ENCODE measurements around the gene SS18L1.

DNA sequence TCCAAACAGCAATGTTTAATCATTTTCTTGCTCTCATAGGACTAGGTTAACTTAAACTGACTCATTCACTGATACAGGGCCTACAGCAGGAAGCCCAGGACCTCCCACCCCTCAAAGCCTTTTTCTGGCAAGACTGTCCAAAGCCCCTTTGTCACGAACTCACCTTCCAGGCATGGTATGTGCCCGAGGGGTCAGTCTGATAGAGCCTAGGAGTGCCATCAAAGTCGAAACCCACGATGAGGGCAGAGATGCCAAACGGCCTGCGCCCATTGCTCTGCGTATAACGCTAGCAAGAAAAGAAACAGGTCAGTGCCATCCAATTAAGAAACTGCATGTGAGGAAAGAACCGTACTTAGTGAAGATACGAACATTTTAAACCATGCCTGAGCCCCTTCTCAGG, 4.7 kb upstream of the SS18L1 start:
- TF ChIP-seq, protein P1, sequence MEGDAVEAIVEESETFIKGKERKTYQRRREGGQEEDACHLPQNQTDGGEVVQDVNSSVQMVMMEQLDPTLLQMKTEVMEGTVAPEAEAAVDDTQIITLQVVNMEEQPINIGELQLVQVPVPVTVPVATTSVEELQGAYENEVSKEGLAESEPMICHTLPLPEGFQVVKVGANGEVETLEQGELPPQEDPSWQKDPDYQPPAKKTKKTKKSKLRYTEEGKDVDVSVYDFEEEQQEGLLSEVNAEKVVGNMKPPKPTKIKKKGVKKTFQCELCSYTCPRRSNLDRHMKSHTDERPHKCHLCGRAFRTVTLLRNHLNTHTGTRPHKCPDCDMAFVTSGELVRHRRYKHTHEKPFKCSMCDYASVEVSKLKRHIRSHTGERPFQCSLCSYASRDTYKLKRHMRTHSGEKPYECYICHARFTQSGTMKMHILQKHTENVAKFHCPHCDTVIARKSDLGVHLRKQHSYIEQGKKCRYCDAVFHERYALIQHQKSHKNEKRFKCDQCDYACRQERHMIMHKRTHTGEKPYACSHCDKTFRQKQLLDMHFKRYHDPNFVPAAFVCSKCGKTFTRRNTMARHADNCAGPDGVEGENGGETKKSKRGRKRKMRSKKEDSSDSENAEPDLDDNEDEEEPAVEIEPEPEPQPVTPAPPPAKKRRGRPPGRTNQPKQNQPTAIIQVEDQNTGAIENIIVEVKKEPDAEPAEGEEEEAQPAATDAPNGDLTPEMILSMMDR (conservative IDR thresholded peaks at IDR 0.05; ENCODE audit: low read depth, low read length) = no peak
- no peak for TF ChIP-seq EZH2 (IDR thresholded peaks at IDR 0.05; ENCODE audit: low read length, unreplicated experiment)
- no peak for TF ChIP-seq EZH2phosphoT487 (IDR thresholded peaks at IDR 0.05; ENCODE audit: borderline replicate concordance, low read length)
